Measurements from ENCODE around the gene BTG1.

Gene BTG1

GRCh38 chr12:92145731-92146496 lies at the start of gene BTG1:
TSS of gene BTG1 (minus strand) at chr12:92145846. CDS start at chr12:92145535, 311 bp downstream.
- DNase-seq, result peak; percentile 100

- DNase-seq, result no peak
These were observed 48.9 kb upstream of the BTG1 start for GRCh38 chr12:92194561-92194960.

- no peak for DNase-seq
These were observed 48.2 kb upstream of the BTG1 start for GRCh38 chr12:92193846-92194245.

GRCh38 chr12:92193063-92193462 lies 47.4 kb upstream of the BTG1 start:
- no peak for DNase-seq

GRCh38 chr12:92192360-92192759 lies 46.7 kb upstream of the BTG1 start:
- no peak for DNase-seq

- peak; percentile 10 for DNase-seq
These were observed 45.4 kb upstream of the BTG1 start for GRCh38 chr12:92191061-92191460.

GRCh38 chr12:92188517-92189188 lies 43.0 kb upstream of the BTG1 start:
- no peak for DNase-seq

GRCh38 chr12:92186038-92186470 lies 40.4 kb upstream of the BTG1 start:
- no peak for DNase-seq

GRCh38 chr12:92185052-92185451 lies 39.4 kb upstream of the BTG1 start:
- peak; percentile 71 for DNase-seq

- no peak for DNase-seq
These were observed 37.9 kb upstream of the BTG1 start for GRCh38 chr12:92183575-92183974.

- DNase-seq, result no peak
These were observed 32.7 kb upstream of the BTG1 start for GRCh38 chr12:92178340-92178739.

- no peak for DNase-seq
These were observed 31.0 kb upstream of the BTG1 start for GRCh38 chr12:92176646-92177045.

- no peak for DNase-seq
These were observed 30.3 kb upstream of the BTG1 start for GRCh38 chr12:92175961-92176360.

- no peak for DNase-seq
These were observed 24.4 kb upstream of the BTG1 start for GRCh38 chr12:92170050-92170449.

- no peak for DNase-seq
These were observed 21.4 kb upstream of the BTG1 start for GRCh38 chr12:92167075-92167474.

GRCh38 chr12:92164712-92165111 lies 19.1 kb upstream of the BTG1 start:
- DNase-seq, result no peak

- no peak for DNase-seq
These were observed 16.4 kb upstream of the BTG1 start for GRCh38 chr12:92162079-92162478.

- DNase-seq, result peak; percentile 51
These were observed 13.3 kb upstream of the BTG1 start for GRCh38 chr12:92158796-92159439.

GRCh38 chr12:92156704-92157395 lies 11.2 kb upstream of the BTG1 start:
- DNase-seq, result no peak

GRCh38 chr12:92156139-92156538 lies 10.5 kb upstream of the BTG1 start:
- DNase-seq, result no peak

- no peak for DNase-seq
These were observed 10.1 kb upstream of the BTG1 start for GRCh38 chr12:92155733-92156132.

- no peak for DNase-seq
These were observed 6.3 kb upstream of the BTG1 start for GRCh38 chr12:92151916-92152315.

- DNase-seq, result peak; percentile 64
These were observed 3.9 kb upstream of the BTG1 start for GRCh38 chr12:92149563-92149962.

All from hematopoietic multipotent progenitor cell treated with erythropoietin and hydrocortisone succinate and interleukin-3 and kit ligand, for 4 days (in vitro differentiated cells).